Neural cell (in vitro differentiated cells): ENCODE results near the gene GATA2.

Experiments used
- CTCF ChIP-seq: fragments of 450-650 bp; IDR thresholded peaks from 2 replicates; pipeline ENCODE4 v1.5.1; 2014; ENCODE audit warnings: antibody characterized with exemption, mild to moderate bottlenecking, moderate library complexity; ENCODE audit not compliant: poor library complexity, severe bottlenecking
- EZH2 ChIP-seq: fragments of 200-600, 300-800 bp; shearing (Covaris generic), sonication (generic); IDR thresholded peaks from 2 replicates; pipeline ENCODE4 v1.6.1; 2014; ENCODE audit warnings: antibody characterized with exemption, low read length, borderline replicate concordance, mild to moderate bottlenecking; ENCODE audit not compliant: insufficient read depth, poor library complexity, severe bottlenecking
- MXI1 ChIP-seq: fragments of 450-650 bp; conservative IDR thresholded peaks from 2 replicates; pipeline ENCODE4 v1.6.1; 2014; ENCODE audit warnings: antibody characterized with exemption, mild to moderate bottlenecking; ENCODE audit not compliant: poor library complexity, severe bottlenecking
- POLR2AphosphoS5 ChIP-seq: IDR thresholded peaks from 2 replicates; pipeline ENCODE4 v1.6.1; 2012

GRCh38 chr3:128435561-128435960 lies 57.4 kb downstream of the GATA2 start:
- TF ChIP-seq CTCF (no peak), EZH2 (no peak), MXI1 (no peak), POLR2AphosphoS5 (no peak)
